HFFc6 (cell line): ENCODE measurements around the gene CUX1. TPM values are rescaled to one million over a fixed set of nuclear protein-coding genes. Genes with fewer than 3 reads are reported as not detected.

Source experiments
- DNase-seq: peaks from one replicate; pipeline ENCODE4 v3.0.0-alpha.2; 2018
- H3K27ac Mint-ChIP-seq: 2 replicates; pipeline ENCODE4 v1.8.0; 2020; ENCODE audit warnings: mild to moderate bottlenecking, mixed read lengths
- H3K27me3 Mint-ChIP-seq: 2 replicates; pipeline ENCODE4 v1.8.0; 2021; ENCODE audit warnings: mild to moderate bottlenecking, moderate library complexity, mixed read lengths; ENCODE audit not compliant: insufficient read depth
- H3K36me3 Mint-ChIP-seq: 2 replicates; pipeline ENCODE4 v1.8.0; 2021; ENCODE audit warnings: low read depth, mixed read lengths
- H3K4me1 Mint-ChIP-seq: 2 replicates; pipeline ENCODE4 v1.8.0; 2020; ENCODE audit warnings: low read depth, mixed read lengths
- H3K4me3 Mint-ChIP-seq: 2 replicates; pipeline ENCODE4 v1.8.0; 2020; ENCODE audit warnings: mild to moderate bottlenecking, moderate library complexity, mixed read lengths
- H3K9me3 Mint-ChIP-seq: 2 replicates; pipeline ENCODE4 v1.8.0; 2020; ENCODE audit warnings: mild to moderate bottlenecking, mixed read lengths
- CTCF ChIP-seq: fragments of 200-600 bp; sonication (generic); IDR thresholded peaks from 2 replicates; pipeline ENCODE4 v1.5.0; 2021; ENCODE audit warnings: antibody characterized with exemption, mild to moderate bottlenecking
- total RNA-seq, 6 experiments: library from RNA; stranded (reverse); fragmentation: NEBNext Ultra II Directional; extraction: Animal tissue kit (Norgen Biotek cat#: 25700); gene quantifications; 2 replicates in 1 of 6; 3 replicates in 5 of 6; pipeline ENCODE4 v1.2.3, GENCODE V29; 2021

CUX1 gene
- total RNA-seq, 6 experiments from 2014 or later: 46.9 to 64.2 (median 51.6) TPM

- TF ChIP-seq CTCF: no peak
- Mint-ChIP-seq H3K9me3 (peaks cover 16% of the 10 kb centered on the region), H3K4me1 (peaks cover 32% of the 10 kb centered on the region), H3K4me3 (no peak overlapping the region), H3K36me3 (peaks cover 31% of the 10 kb centered on the region), H3K27me3 (no peaks in the 10 kb centered on the region; the same call in 1 of the 2 replicates), H3K27ac (no peak overlapping the region)
- no peak for DNase-seq
Measured at GRCh38 chr7:102077081-102077480, 259.7 kb downstream of the CUX1 start.

GRCh38 chr7:102079140-102080018 is 262.0 kb downstream of the CUX1 start:
- Mint-ChIP-seq H3K9me3 (peaks cover 31% of the 10 kb centered on the region), H3K4me1 (peaks cover 24% of the 10 kb centered on the region), H3K27ac (no peak overlapping the region), H3K27me3 (no peaks in the 10 kb centered on the region; the same call in 1 of the 2 replicates), H3K36me3 (peaks cover 40% of the 10 kb centered on the region), H3K4me3 (no peak overlapping the region)
- TF ChIP-seq CTCF: no peak
- no peak for DNase-seq

- Mint-ChIP-seq H3K4me1 (peaks cover 19% of the 10 kb centered on the region), H3K4me3 (no peak overlapping the region), H3K27ac (no peak overlapping the region), H3K36me3 (peaks cover 45% of the 10 kb centered on the region), H3K9me3 (peaks cover 31% of the 10 kb centered on the region), H3K27me3 (no peaks in the 10 kb centered on the region; the same call in 1 of the 2 replicates)
- no peak for DNase-seq
- TF ChIP-seq CTCF: no peak
Measured at GRCh38 chr7:102080019-102080433, 262.6 kb downstream of the CUX1 start.

DNA sequence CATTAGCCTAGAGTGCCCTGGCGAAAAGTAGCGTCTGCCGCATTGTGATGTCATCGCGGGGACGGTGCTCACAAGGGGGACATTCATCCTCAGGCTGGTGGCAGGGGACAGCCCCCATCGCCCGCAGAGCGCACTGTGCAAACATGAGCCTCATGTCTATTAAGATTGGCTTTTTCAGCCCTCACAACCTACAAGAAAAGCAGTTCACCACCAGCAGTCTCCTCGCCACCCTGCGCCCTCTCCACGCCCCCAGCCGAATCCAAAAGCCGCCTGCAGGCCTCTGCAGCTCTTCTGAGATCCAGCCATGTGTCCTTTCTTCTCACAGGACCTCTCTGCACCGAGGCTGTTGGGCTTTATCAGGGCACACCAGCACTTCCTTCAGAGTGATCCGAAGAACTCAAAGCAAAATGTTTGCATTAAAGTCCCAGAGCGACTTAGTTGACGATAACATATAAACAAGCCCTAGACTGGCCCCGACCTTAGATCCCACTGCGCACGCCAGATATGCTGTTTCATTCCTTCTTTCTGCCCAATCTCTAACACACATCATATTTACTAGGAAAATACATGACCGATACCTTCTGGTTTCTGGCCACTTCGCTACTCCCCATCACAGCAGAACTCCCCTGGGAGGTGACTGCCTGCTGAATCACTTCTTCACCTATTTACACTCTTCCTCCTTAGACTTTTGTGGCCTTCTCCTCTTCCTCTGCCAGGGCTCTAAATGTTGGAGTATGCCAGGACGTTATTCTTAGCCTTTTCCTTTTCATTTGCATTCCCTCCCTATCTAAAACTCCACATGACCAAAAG is 263.2 kb downstream of the CUX1 start:
- H3K4me1 Mint-ChIP-seq: peaks cover 19% of the 10 kb centered on the region
- no peaks in the 10 kb centered on the region; the same call in 1 of the 2 replicates for H3K27me3 Mint-ChIP-seq
- no peak overlapping the region for H3K27ac Mint-ChIP-seq
- TF ChIP-seq CTCF: no peak
- peaks cover 46% of the 10 kb centered on the region for H3K36me3 Mint-ChIP-seq
- H3K4me3 Mint-ChIP-seq: no peak overlapping the region
- peaks cover 31% of the 10 kb centered on the region for H3K9me3 Mint-ChIP-seq
- no peak for DNase-seq

- H3K36me3 Mint-ChIP-seq: peaks cover 48% of the 10 kb centered on the region
- H3K27me3 Mint-ChIP-seq: no peaks in the 10 kb centered on the region; the same call in 1 of the 2 replicates
- DNase-seq: no peak
- no peak overlapping the region for H3K4me3 Mint-ChIP-seq
- TF ChIP-seq CTCF: no peak
- peaks cover 31% of the 10 kb centered on the region for H3K9me3 Mint-ChIP-seq
- H3K27ac Mint-ChIP-seq: no peak overlapping the region
- peaks cover 19% of the 10 kb centered on the region for H3K4me1 Mint-ChIP-seq
Measured at GRCh38 chr7:102081244-102081627, 263.8 kb downstream of the CUX1 start.
